LNCAP (cell line): ENCODE results near the gene FYTTD1.

Experiments
- CTCF ChIP-seq: fragments of 450-650 bp; IDR thresholded peaks from 2 replicates; pipeline ENCODE4 v1.5.1; 2017; ENCODE audit warnings: mild to moderate bottlenecking

Gene FYTTD1

GRCh38 chr3:197748597-197749314, 927 bp upstream of the FYTTD1 start:
- TF ChIP-seq CTCF, result no peak

- no peak for TF ChIP-seq CTCF
Observed at GRCh38 chr3:197749315-197749600, 425 bp upstream of the FYTTD1 start.

- no peak for TF ChIP-seq CTCF
Observed at GRCh38 chr3:197750396-197750831, 731 bp downstream of the FYTTD1 start.

GRCh38 chr3:197750858-197751737, 1.4 kb downstream of the FYTTD1 start:
- no peak for TF ChIP-seq CTCF

- TF ChIP-seq CTCF, result no peak
Observed at GRCh38 chr3:197752107-197752506, 2.4 kb downstream of the FYTTD1 start.

GRCh38 chr3:197753263-197753662, 3.6 kb downstream of the FYTTD1 start:
- no peak for TF ChIP-seq CTCF

GRCh38 chr3:197756704-197757103, 7.0 kb downstream of the FYTTD1 start:
- no peak for TF ChIP-seq CTCF
